Muscle of back (tissue), 11 donors: ENCODE data around the gene FNDC3B. TPM values are rescaled to one million over a fixed set of nuclear protein-coding genes. Genes with fewer than 3 reads are reported as not detected.

ENCODE experiments used
- DNase-seq, 3 donors: peaks; one replicate each; pipeline versions ENCODE4 v3.0.0 to v3.0.0-alpha.2; 2013
- polyA plus RNA-seq, 10 donors: library from polyadenylated mRNA; unstranded; fragments of 120-200 nt; gene quantifications; one replicate each; pipeline ENCODE4 v1.2.1, GENCODE V29; 2013; ENCODE audit not compliant: insufficient read length in 10 of 10

Gene FNDC3B
- polyA plus RNA-seq, 10 donors: 53.2 to 77.3 (median 67.4) TPM

GRCh38 chr3:172070802-172071201, 31.4 kb downstream of the FNDC3B start:
- DNase-seq: no peak

- no peak for DNase-seq
Measured at GRCh38 chr3:172071780-172072330, 32.5 kb downstream of the FNDC3B start.

- DNase-seq: no peak
Measured at GRCh38 chr3:172072543-172072942, 33.2 kb downstream of the FNDC3B start.

- no peak for DNase-seq
Measured at GRCh38 chr3:172073262-172073915, 34.0 kb downstream of the FNDC3B start.

- DNase-seq: no peak
Measured at GRCh38 chr3:172074032-172074431, 34.7 kb downstream of the FNDC3B start.

- DNase-seq: peak in 1 of 3 donors; percentile 71
Measured at GRCh38 chr3:172074586-172074985, 35.2 kb downstream of the FNDC3B start.

GRCh38 chr3:172076212-172076611, 36.8 kb downstream of the FNDC3B start:
- no peak for DNase-seq

GRCh38 chr3:172077197-172077757, 37.9 kb downstream of the FNDC3B start:
- DNase-seq: no peak

- DNase-seq: no peak
Measured at GRCh38 chr3:172078244-172078643, 38.9 kb downstream of the FNDC3B start.

GRCh38 chr3:172078721-172079120, 39.3 kb downstream of the FNDC3B start:
- no peak for DNase-seq

- no peak for DNase-seq
Measured at GRCh38 chr3:172079326-172079976, 40.1 kb downstream of the FNDC3B start.

GRCh38 chr3:172080503-172080902, 41.1 kb downstream of the FNDC3B start:
- no peak for DNase-seq

- DNase-seq: peak; percentile 91 to 97 (median 96)
Measured at GRCh38 chr3:172082269-172082668, 42.9 kb downstream of the FNDC3B start.

- DNase-seq: no peak
Measured at GRCh38 chr3:172082820-172083513, 43.6 kb downstream of the FNDC3B start.

GRCh38 chr3:172083995-172084409, 44.6 kb downstream of the FNDC3B start:
- no peak for DNase-seq

GRCh38 chr3:172084871-172085556, 45.6 kb downstream of the FNDC3B start:
- DNase-seq: peak in 1 of 3 donors; percentile 34

- DNase-seq: no peak
Measured at GRCh38 chr3:172085557-172085895, 46.1 kb downstream of the FNDC3B start.

- DNase-seq: no peak
Measured at GRCh38 chr3:172086071-172086470, 46.7 kb downstream of the FNDC3B start.

GRCh38 chr3:172087198-172087597, 47.8 kb downstream of the FNDC3B start:
- peak in 1 of 3 donors; percentile 36 for DNase-seq

GRCh38 chr3:172087602-172088580, 48.5 kb downstream of the FNDC3B start:
- peak in 1 of 3 donors; percentile 36 for DNase-seq
